Smooth muscle cell (in vitro differentiated cells): ENCODE results near the gene TCF20. TPM values are rescaled to one million over a fixed set of nuclear protein-coding genes. Genes with fewer than 3 reads are reported as not detected.

ENCODE experiments used
- DNase-seq: peaks from one replicate; lab custom pipeline; 2025; ENCODE audit not compliant: unreplicated experiment; lab: John Stamatoyannopoulos, UW
- H2AFZ ChIP-seq: fragments of 200-600 bp; sonication (generic); 2 replicates; pipeline ENCODE4 v1.6.0; 2016; ENCODE audit warnings: antibody characterized with exemption, low read depth, mild to moderate bottlenecking
- H3F3A ChIP-seq: fragments of 200-600 bp; sonication (generic); 2 replicates; pipeline ENCODE4 v1.6.0; 2017; ENCODE audit warnings: antibody characterized with exemption, low read depth
- H3K27ac ChIP-seq: fragments of 200-600 bp; sonication (generic); 2 replicates; pipeline ENCODE4 v1.5.1; 2016; ENCODE audit warnings: low read depth, mild to moderate bottlenecking
- H3K27me3 ChIP-seq: fragments of 200-600 bp; sonication (generic); 2 replicates; pipeline ENCODE4 v1.6.1; 2016; ENCODE audit warnings: low read depth, mild to moderate bottlenecking
- H3K36me3 ChIP-seq: fragments of 200-600 bp; sonication (generic); 2 replicates; pipeline ENCODE4 v1.5.1; 2016; ENCODE audit warnings: low read depth
- H3K4me1 ChIP-seq: fragments of 200-600 bp; sonication (generic); 2 replicates; pipeline ENCODE4 v1.5.1; 2016; ENCODE audit warnings: low read depth
- H3K4me2 ChIP-seq: fragments of 200-600 bp; sonication (generic); 2 replicates; pipeline ENCODE4 v1.6.0; 2016; ENCODE audit warnings: mild to moderate bottlenecking
- H3K4me3 ChIP-seq: fragments of 200-600 bp; sonication (generic); 2 replicates; pipeline ENCODE4 v1.5.1; 2016; ENCODE audit warnings: mild to moderate bottlenecking
- H3K79me2 ChIP-seq: fragments of 200-600 bp; sonication (generic); 2 replicates; pipeline ENCODE4 v1.6.0; 2016; ENCODE audit warnings: low read depth, mild to moderate bottlenecking
- H3K9ac ChIP-seq: fragments of 200-600 bp; sonication (generic); 2 replicates; pipeline ENCODE4 v1.6.0; 2016; ENCODE audit warnings: low read depth
- H3K9me3 ChIP-seq: fragments of 200-600 bp; sonication (generic); replicated peaks from 2 replicates; pipeline ENCODE4 v1.5.1; 2016; ENCODE audit warnings: low read depth
- H4K20me1 ChIP-seq: fragments of 200-600 bp; sonication (generic); 2 replicates; pipeline ENCODE4 v1.6.0; 2016; ENCODE audit warnings: low read depth
- CTCF ChIP-seq: fragments of 200-600 bp; sonication (generic); IDR thresholded peaks from 2 replicates; pipeline ENCODE4 v1.5.1; 2017; ENCODE audit warnings: borderline replicate concordance, mild to moderate bottlenecking, antibody characterized with exemption; ENCODE audit not compliant: insufficient read depth, poor library complexity, severe bottlenecking
- whole genome bisulfite sequencing: methylation state at CpG from one replicate; pipeline ENCODE4 v1.1.7; 2016; ENCODE audit warnings: low lambda C conversion rate; 5-methylcytosine and 5-hydroxymethylcytosine counted together
- polyA plus RNA-seq: library from polyadenylated mRNA; unstranded; fragments of >200 nt; fragmentation: Nextera tagmentation; extraction: Ambion mirVana; gene quantifications from 2 replicates; pipeline ENCODE4 v1.2.1, GENCODE V29; 2016
- total RNA-seq: library from RNA; depleted of rRNA; stranded (reverse); fragments of >200 nt; gene quantifications from 2 replicates; pipeline ENCODE4 v1.2.3, GENCODE V29; 2014

The TCF20 gene
- total and polyA plus RNA-seq, 2 experiments from 2014 or later: 3.7 to 23.3 TPM

GRCh38 chr22:42303396-42304323 lies 33.2 kb upstream of the TCF20 start:
- H3K9ac ChIP-seq: no peak overlapping the region
- no peak overlapping the region for H3K27ac ChIP-seq
- no peaks in the 10 kb centered on the region for H3K36me3 ChIP-seq
- peaks cover 29% of the 10 kb centered on the region for H3K4me1 ChIP-seq
- WGBS: 34% methylated on average over 18 of the region's 21 CpGs
- H3K4me3 ChIP-seq: no peak overlapping the region
- H3K79me2 ChIP-seq: no peaks in the 10 kb centered on the region
- peaks cover 36% of the 10 kb centered on the region for H4K20me1 ChIP-seq
- peaks cover 13% of the 10 kb centered on the region for H3K27me3 ChIP-seq
- no peaks in the 10 kb centered on the region for H3F3A ChIP-seq
- TF ChIP-seq CTCF: no peak
- no peaks in the 10 kb centered on the region for H3K9me3 ChIP-seq
- no peak overlapping the region for H3K4me2 ChIP-seq
- no peak overlapping the region for H2AFZ ChIP-seq
- DNase-seq: no peak

- Histone ChIP-seq H4K20me1 (peaks cover 42% of the 10 kb centered on the region), H3K79me2 (no peaks in the 10 kb centered on the region), H3F3A (no peaks in the 10 kb centered on the region), H3K4me1 (peaks cover 29% of the 10 kb centered on the region), H3K4me2 (no peak overlapping the region), H3K27me3 (peaks cover 13% of the 10 kb centered on the region), H3K9me3 (no peaks in the 10 kb centered on the region), H3K4me3 (no peak overlapping the region), H3K36me3 (no peaks in the 10 kb centered on the region), H2AFZ (no peak overlapping the region), H3K9ac (no peak overlapping the region), H3K27ac (no peak overlapping the region)
- DNase-seq: no peak
- TF ChIP-seq CTCF: no peak
- WGBS: 86% methylated on average over 12 of the region's 12 CpGs
Observed at GRCh38 chr22:42301742-42302102, 31.3 kb upstream of the TCF20 start.

GRCh38 chr22:42301077-42301741 lies 30.8 kb upstream of the TCF20 start:
- H2AFZ ChIP-seq: no peak overlapping the region

More at GRCh38 chr22:42301077-42301741, 30.8 kb upstream of the TCF20 start:
- no peak for TF ChIP-seq CTCF
- no peaks in the 10 kb centered on the region for H3F3A ChIP-seq
- no peak overlapping the region for H3K4me3 ChIP-seq
- H3K27me3 ChIP-seq: peaks cover 13% of the 10 kb centered on the region
- H3K36me3 ChIP-seq: no peaks in the 10 kb centered on the region
- 81% methylated on average over 13 of the region's 13 CpGs for WGBS
- H3K79me2 ChIP-seq: no peaks in the 10 kb centered on the region
- no peak overlapping the region for H3K9ac ChIP-seq
- H4K20me1 ChIP-seq: peaks cover 45% of the 10 kb centered on the region
- H3K9me3 ChIP-seq: no peaks in the 10 kb centered on the region
- no peak for DNase-seq
- no peak overlapping the region for H3K27ac ChIP-seq
- H3K4me2 ChIP-seq: no peak overlapping the region
- H3K4me1 ChIP-seq: peaks cover 29% of the 10 kb centered on the region
